H1 (cell line): ENCODE data around the gene SPAG17. TPM values are rescaled to one million over a fixed set of nuclear protein-coding genes. Genes with fewer than 3 reads are reported as not detected.

Experiments
- CHD7 ChIP-seq: fragments of 300-600 bp; sonication (generic); IDR thresholded peaks from 2 replicates; pipeline ENCODE4 v1.7.1; 2012; ENCODE audit warnings: low read length, moderate library complexity, mild to moderate bottlenecking, inconsistent platforms; ENCODE audit not compliant: insufficient replicate concordance
- KDM5A ChIP-seq: fragments of 200-600 bp; IDR thresholded peaks from 2 replicates; pipeline ENCODE4 v1.7.1; 2012; ENCODE audit warnings: mild to moderate bottlenecking, low read length, inconsistent platforms, mixed read lengths
- polyA plus RNA-seq, 7 experiments: library from polyadenylated mRNA; depleted of rRNA in 3 of 7; stranded (reverse) in 5 of 7; unstranded in 2 of 7; fragments of >200 nt in 5 of 7; fragments of 200-250 nt in 2 of 7; gene quantifications; 1 replicate in 5 of 7; 2 replicates in 1 of 7; 4 replicates in 1 of 7; pipeline versions ENCODE4 v1.2.1 to v1.2.3, GENCODE V29; 2011 to 2013; ENCODE audit warnings: missing spikeins in 2 of 7, mixed read lengths in 2 of 7
- total RNA-seq: library from RNA; stranded (reverse); fragmentation: NEBNext Ultra II Directional; extraction: Animal tissue kit (Norgen Biotek cat#: 25700); gene quantifications from 2 replicates; pipeline ENCODE4 v1.2.1, GENCODE V29; 2021

Gene SPAG17
- total and polyA plus RNA-seq, 2 of the 8 experiments (the other 6 are each of a cell fraction or from before 2014, with no cell fraction given) = 0.56 to 0.62 TPM

- TF ChIP-seq CHD7 = no peak
- TF ChIP-seq KDM5A = no peak
These were observed 203.4 kb downstream of the SPAG17 start (continued) for GRCh38 chr1:117981455-117982192.
